MV-4-11 (cell line): Measurements from ENCODE around the gene MAGEB16.

ENCODE experiments used
- DNase-seq: peaks from one replicate; lab custom pipeline; 2025; lab: John Stamatoyannopoulos, UW

Gene MAGEB16

GRCh38 chrX:35798042-35798441 lies at the start of gene MAGEB16:
Gene MAGEB16, plus strand, starts transcription at chrX:35798342. Its CDS starts 3,855 bp downstream, at chrX:35802197.
- DNase-seq = no peak

GRCh38 chrX:35773958-35774564 lies 24.1 kb upstream of the MAGEB16 start:
- no peak for DNase-seq

GRCh38 chrX:35785075-35785474 lies 13.1 kb upstream of the MAGEB16 start:
- DNase-seq = no peak

- DNase-seq = no peak
Observed at GRCh38 chrX:35786271-35786670, 11.9 kb upstream of the MAGEB16 start.

- DNase-seq = no peak
Observed at GRCh38 chrX:35787867-35788266, 10.3 kb upstream of the MAGEB16 start.

- DNase-seq = no peak
Observed at GRCh38 chrX:35800474-35800873, 2.3 kb downstream of the MAGEB16 start.

- DNase-seq = no peak
Observed at GRCh38 chrX:35809781-35810180, 11.6 kb downstream of the MAGEB16 start.

- DNase-seq = no peak
Observed at GRCh38 chrX:35819241-35819640, 21.1 kb downstream of the MAGEB16 start.

GRCh38 chrX:35826503-35826902 lies 28.4 kb downstream of the MAGEB16 start:
- DNase-seq = no peak

GRCh38 chrX:35829501-35829900 lies 31.4 kb downstream of the MAGEB16 start:
- DNase-seq = no peak

GRCh38 chrX:35841872-35842271 lies 43.7 kb downstream of the MAGEB16 start:
- DNase-seq = peak; percentile 73

GRCh38 chrX:35842674-35843073 lies 44.5 kb downstream of the MAGEB16 start:
- DNase-seq = peak; percentile 84

- no peak for DNase-seq
Observed at GRCh38 chrX:35847736-35848135, 49.6 kb downstream of the MAGEB16 start.
